GM19467 (cell line): Measurements from ENCODE around the gene PDE7B.

Experiments used
- ATAC-seq: cut with Tn5 transposase; IDR thresholded peaks from one replicate; pipeline ENCODE4 v1.9.1; 2021; ENCODE audit warnings: mild to moderate bottlenecking, moderate library complexity; ENCODE audit not compliant: unreplicated experiment

PDE7B gene

DNA sequence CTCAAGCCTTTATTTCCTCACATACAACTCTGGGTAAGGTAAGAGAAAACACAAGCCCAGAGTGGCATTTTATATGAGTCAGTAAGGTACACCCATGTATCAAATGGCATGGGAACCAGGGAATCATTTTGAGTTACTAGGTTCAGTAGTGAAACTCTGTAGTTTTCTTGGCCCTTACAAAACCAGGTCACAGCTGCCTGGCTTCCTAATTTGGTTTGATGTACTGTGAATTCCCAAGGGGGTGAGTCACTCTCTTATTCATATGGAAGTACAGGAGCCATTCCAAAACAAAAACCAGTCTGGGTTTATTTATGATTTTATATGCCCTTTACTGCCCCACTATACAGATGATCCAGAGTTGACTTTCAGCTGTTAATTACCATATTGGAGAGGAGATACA lies 70.7 kb downstream of the PDE7B start:
- no peak for ATAC-seq

DNA sequence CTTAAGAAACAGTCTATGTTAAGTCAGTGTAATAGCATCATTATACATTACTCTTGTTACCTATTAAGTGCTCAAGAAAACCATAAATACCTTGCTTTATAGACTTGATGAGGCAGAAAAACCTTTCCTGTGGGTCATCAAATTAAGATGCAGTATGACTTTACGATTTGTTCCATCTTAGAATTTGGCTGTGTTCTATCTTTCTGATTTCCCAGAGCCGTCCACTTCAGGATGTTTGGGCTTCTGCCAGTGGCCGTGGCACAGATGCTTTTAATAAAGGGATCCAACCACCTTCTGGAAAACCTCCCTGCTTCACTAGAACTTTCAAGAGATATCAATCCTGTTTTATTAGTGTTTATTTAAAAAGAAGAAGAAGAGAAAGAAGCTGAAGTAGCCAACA lies 71.2 kb downstream of the PDE7B start:
- ATAC-seq: no peak

DNA sequence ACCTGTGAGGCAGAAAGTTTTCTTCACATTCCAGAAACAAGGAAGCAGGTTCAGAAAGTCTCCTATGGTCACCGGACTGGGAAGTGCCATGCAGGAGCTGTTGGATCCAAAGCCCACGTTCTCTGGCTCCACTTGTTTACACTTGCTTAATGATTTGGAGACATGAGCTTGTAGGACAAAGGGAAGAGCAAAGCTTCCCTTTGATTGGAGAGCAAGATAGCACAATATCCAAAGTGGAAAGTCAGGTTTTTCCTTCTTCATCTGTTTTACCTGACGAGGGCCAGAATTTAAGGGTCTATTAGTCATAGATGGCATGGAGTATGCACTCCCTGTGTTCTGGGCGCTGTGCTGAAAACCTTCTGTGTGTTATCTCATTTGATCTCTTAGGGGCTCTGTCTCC lies 81.2 kb downstream of the PDE7B start:
- ATAC-seq: no peak

DNA sequence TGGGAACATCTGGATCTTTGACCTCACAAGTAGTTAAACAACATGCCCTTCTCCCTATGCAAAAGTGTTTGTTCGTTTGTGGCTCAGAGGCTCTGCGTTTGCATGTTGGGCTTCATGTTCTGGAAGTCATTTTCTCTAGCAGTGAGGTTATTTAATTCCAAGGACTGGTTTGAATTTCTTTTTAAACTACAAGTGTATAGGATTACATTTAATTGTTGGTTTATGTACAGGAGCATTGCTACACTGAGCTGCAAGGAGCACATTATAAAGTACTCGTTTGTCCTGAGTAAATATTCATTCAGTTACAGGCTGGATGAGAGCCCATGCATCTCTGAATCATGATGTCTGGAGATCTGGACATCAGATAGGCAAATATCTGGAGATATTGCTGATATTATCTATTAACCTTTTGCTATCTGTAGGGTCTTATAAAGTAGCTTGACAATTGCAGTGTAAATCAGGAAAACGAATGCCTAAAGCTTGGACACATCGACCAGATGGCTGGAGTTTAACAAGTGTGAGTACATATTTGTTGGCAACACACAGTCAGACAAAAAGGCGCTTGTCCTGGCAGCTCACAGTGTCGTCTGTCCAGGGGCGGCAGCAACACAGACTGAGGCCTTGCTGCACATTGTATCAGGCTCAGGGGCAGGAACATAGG lies 84.6 kb downstream of the PDE7B start:
- ATAC-seq: no peak

DNA sequence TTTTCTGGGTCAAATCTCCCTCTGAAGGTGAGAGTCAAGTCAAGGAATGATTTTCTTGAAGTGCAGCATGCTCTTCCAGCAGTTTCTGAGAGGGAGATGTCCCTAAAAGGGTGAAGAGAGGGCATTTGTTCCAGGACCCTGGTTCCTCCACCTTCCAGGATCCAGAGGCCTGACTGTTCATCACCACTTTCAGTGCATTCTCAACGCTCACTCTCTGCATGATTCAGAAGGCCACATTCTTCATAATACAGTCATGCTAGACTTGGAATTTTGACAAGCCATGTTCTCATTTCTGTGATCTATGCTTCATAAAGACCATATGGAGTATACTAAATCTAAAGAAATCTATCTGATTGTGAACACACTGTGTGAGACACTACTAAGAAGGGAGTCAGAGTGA lies 85.1 kb downstream of the PDE7B start:
- no peak for ATAC-seq

DNA sequence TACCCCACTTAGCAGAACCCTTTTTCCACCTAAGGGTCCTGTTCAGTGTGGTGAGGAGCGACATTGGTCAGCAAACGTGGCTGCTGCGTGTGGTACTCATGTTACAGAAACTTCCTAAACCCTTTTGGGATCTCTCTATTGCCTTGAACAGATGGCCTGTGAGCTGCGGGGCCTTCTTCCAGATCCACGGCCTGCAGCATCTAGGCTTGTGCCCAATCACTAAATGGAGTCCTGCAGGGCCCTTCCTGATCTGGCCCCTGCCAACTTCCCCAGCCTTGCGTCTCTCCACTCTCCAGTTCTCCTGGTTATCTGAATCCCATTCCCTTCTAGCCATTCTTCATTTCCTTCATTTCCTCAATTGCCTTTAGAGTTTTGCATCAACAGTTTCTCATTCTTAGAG lies 85.6 kb downstream of the PDE7B start:
- no peak for ATAC-seq

DNA sequence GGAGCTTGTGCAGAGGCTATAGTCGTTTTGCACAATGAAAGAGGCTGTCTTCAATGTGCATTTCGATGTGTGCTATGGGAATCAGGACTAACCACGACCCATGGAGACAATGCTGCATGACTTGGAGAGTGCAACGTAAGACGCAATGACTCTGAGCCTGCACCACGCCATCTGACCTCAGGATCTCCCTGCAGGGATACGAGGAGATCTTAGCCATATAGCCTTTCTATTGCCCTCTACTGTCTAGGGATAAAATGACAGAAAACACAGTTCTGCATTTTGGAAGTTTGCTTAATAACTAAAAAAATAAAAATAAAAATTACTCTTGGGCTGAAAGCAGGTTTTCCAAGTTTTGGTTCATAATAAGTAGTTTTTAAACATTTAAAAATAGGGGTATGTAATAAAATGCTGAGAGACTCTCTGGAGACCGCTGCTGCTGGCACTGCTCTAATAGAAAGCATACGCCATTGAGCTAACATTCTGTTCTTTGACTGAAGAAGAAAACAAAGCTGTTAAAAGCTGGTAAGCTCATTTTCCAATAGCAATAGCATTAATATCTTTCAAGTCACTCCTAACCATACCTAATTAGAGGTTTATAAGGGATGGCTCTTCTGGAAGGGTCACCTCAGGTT lies 87.2 kb downstream of the PDE7B start:
- no peak for ATAC-seq

DNA sequence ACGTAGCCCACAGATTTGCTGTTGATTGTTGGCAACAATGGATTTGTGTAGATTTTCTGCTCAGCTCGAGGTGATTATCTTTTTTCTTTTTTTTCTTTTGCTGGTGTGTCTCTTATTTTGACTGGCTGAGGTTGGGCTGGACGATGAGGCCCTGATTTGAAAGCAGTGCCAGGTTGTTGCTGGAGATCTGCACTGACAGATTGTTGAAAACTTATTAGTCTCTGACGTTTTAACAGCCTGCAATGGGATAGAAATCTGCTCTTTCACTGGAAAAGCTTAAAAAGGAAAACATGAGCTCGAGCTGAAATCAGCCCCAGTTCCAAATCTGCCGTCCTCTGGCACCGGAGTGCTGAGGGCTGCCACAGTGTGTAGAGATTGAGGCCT lies 87.7 kb downstream of the PDE7B start:
- no peak for ATAC-seq

DNA sequence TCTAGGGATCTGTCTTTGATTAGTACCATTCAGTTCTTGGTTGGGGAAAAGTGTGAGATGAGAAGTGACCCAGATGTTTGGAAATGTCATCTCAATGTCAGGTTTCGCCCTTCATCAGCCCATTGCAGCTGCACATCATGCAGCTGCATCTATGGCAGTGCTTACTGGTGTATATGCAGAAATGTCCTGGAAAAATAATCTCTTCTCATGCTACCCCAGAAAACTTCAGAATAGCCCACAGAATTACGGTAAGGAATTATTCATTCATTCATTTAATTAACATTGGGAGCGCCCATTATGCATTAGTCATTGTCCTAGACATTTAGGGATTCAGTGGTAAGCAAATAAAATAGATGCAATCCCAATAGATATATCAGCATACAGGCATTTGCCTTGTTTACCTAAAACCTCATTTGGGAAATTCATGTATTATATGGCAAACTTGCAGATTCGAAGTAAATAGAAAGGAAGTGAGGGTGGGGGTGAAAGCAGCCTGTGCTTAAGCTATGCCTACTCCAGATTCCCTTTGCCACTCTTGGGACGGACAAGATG lies 89.2 kb downstream of the PDE7B start:
- no peak for ATAC-seq

DNA sequence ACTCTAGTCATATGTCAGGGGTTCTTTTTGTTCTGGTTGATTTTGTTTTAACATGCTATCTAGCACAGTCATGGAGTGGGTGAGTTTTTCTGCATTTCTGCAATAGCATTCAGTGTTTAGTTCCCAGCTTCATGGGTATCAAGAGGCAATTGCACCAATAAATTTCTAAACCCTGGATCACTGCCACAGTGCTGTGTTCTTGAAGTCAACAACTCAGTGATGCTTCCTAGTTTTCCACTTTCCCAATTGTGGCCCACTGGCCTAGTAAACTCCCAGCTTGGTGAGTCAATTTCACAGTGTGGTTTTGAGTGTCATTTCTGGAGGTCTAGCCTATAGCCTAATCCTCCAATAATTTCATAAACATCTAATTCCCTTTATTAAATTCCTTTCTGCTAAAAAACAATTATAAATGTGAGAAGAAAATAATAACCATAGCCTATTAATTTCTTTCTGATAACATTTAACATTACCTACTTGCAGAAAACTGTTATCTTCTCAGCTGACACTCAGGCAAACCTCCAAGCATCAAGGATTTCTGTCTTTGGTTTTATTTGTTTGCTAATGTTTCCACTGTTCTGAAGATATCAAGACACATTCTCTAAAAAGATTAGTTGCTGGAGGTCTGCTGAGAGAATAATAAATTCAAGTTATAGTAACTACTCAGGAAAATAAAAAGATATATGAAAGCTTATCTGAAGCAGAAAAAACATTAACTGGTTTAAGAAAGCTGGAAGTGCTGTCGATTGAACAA lies 89.9 kb downstream of the PDE7B start:
- ATAC-seq: no peak

DNA sequence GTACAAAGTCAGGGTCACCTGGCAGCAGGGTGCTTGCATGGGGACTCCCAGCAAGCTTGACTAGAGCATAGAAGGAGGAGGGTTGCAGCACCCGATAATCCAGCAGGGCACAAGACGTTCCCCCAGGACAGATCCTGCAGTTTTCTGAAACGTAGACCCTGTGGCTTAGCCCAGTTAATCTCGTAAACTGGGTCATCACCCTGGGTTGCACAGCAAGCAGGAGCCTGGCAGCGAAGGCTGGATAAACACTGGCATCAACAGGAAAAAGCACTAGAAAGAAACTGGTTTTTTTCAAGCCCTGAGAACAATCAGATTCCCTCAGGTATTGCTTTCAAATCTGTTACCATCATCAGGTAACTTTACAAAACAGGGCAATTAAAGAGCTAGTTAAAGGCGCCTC lies 92.6 kb downstream of the PDE7B start:
- no peak for ATAC-seq

DNA sequence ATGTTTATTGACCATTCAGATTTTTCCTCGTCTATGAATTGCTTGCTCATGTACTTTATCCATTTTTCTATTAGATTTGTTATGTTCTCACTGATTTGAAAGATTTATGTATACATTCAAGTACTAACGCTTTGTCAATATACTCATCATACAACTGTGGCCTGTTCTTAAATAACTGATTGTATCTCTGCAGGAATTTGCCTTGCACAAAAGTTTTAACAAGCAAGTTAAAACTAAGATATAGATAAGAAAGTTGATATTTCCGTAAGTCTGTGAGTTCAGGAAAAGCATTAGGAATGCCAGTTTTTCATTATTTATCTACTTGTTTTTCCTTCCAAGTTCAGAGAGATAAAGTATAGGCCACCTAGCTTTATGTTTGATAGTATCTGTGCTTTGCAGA lies 95.2 kb downstream of the PDE7B start:
- ATAC-seq: no peak

DNA sequence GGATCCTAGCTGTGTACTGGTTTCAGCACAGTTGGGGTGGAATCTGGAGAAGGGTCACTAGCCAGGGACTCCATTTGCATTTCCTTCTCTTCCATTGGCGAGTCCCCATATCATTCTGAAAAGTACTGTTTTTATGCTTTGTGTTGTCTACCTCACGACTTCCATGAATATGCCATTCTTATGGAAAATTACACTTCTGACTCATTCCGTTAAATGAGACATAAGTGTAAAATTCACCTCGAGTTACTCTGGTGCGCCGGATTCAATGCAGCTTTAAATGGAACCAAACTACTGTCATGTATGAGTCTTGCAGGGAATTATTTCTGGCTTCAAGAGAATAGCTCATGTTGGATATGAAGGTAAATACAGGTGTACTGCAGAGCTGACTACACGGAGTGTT lies 99.2 kb downstream of the PDE7B start:
- ATAC-seq: no peak

DNA sequence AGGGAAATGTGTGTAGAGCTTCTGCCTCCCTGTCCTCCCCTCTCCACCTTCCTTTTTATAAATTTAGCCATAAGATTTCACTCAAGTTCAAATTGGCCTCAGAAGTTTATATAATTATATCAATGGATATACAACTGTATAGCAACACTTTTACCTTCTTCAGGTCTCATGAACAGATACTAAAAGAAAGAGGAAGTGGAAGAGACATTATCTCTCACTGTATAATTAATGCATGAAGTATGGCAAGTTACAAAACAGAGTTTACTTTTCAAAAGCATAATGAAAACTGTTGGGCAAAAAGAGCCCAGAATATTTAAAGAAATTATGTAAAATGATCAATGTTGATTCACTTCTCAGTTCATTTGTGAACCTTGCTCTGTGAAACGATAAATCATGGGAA lies 99.7 kb downstream of the PDE7B start:
- no peak for ATAC-seq

DNA sequence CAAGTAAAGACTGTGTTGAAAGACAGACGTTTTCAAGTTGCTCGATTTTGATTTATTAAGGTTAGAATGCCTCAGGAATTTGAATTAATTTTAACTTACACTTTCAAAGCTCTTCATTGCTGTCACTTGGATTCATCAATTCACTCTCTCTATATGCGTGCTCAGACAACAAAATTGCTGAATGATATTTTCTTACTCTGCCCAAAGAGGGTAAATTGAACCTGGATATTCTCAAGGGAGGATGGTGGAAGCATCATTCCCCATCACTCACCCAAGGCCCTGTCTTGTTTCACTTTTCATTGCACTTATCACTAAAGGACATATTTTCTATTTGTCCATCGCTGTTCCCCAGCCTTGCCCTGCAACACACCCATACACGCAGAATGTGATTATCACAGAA lies 102.3 kb downstream of the PDE7B start:
- no peak for ATAC-seq

DNA sequence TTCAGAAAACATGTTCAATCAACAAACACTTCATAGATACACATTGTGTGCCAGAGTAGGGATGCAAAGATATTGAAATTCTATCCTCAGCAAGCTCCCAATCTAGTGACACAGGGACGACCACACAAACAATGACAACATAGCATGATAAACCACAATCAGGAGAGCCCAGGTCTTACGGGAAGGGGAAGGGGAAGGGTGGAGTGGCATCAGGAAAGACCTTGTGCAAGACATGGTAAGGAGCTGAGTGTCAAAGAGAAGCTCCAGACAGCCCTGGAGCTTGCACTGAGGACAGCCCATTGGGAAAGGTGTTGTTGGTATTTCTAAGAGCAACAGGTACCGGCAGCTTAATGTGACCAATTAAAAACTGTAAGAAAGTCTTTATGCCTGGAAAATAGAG lies 103.6 kb downstream of the PDE7B start:
- no peak for ATAC-seq

DNA sequence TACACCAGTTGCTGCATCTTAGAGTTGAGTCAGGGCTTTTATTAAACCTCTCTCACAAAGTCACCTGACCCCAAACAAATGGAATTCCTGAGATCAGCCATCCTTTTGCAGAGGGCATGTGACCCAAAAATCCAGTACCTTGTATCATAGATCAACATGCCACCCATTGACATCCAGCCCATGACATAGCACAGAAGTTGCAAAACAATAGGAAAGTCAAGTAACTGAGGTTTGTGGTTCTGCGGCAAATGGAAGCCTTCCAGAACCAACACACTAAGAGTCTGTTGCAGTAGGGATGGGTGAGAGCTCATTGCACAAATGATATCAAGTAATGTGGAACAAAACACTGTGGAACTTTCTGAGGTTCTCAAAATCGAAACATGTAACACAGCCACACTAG lies 111.2 kb downstream of the PDE7B start:
- ATAC-seq: no peak

DNA sequence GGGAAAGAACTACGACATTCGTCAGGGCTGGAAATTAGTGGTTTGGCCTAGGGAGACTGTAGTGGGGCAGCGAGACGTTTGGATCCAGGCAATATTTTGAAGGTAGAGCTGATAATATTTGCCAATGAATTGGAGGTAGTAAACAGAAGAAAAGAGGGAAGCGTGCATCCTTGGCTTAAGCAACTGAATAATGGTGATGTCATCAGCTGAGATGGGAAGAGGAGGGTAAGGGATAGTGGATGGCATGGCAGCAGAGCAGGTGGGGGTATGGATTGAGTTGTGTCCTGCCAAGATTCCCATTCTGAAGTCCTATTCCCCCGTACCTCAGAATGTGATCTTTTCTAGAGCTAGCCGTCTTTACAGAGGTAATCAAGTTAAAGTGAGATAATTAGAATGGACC lies 119.2 kb downstream of the PDE7B start:
- ATAC-seq: no peak

DNA sequence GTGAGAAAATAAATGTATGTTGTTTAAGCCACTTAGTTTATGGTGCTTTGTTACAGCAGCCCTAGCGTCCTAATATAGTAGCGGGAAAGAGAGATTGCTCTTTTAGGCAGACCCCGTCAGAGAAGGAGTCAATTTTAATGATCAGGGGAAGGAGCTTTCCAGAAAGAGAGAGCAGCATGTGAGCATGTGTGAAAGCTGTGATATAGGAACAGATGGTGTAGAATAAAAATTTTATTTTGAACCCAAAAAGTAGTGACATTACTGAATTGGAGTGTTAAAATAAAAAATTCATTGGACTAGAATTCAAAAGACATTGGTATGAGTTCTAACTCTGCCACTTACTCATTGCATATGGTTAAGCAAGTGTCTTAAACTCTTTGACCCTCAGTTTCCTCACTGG lies 119.8 kb downstream of the PDE7B start:
- no peak for ATAC-seq

DNA sequence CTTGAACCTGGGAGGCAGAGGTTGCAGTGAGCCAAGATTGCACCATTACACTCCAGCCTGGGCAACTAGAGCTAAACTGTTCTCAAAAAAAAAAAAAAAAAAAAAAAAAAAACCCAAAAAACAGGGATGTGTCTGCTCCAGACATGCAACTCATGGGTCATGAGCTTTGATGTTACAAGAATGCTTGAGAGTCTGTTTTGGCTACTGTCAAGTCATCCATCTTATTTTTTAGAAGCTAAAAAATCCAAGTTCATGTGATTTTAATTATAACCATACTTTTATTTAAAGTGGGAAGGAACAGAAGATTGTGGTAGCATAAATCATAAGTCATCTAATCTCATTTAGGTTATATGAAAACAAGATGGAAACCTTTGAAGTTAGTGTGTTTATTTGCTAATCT lies 120.6 kb downstream of the PDE7B start:
- no peak for ATAC-seq

DNA sequence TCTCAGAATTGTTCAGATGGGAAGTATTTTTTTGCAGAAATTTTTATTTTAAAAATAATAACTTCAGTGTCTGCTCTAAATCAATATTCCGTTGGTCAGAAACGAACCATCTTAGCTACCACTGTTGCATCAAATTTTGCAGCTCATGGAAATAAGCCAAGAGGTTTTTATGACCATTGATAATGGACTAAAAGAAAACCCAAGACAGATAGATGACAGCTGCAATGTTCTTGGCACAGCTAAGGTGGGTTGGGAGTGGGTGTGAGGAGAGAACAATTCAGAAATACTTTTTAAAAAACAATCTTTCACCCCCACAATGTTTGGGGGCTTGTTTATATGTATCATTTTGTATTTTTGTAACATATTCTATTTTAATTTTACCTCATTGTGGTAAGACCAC lies 121.1 kb downstream of the PDE7B start:
- ATAC-seq: no peak

DNA sequence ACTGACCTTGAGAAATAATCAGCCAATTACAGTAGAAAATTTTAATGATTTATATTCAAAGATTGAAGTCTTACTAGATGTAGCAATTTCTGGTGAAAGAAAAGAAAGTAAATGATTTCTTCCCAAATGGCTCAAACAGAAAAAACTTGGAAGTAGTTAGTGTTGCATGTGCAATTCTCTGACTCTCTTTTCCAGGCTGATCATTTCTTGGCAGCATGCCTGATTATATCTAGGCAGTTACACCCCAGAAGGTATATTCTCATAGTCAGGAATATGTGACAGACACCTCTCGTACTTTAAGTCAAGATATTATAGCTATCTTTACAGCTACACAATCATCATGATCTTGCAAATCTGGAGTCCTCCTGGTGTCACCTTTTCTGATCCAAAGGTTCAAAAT lies 122.9 kb downstream of the PDE7B start:
- ATAC-seq: no peak
